Heart left ventricle (tissue), 16 donors: Measurements from ENCODE around the gene RTEL1. TPM values are rescaled to one million over a fixed set of nuclear protein-coding genes. Genes with fewer than 3 reads are reported as not detected.

Experiments used
- ATAC-seq, 4 donors: fragments of 200-7000 bp; cut with Tn5 transposase; one replicate each; pipeline ENCODE4 v1.9.1; 2020 to 2022; ENCODE audit warnings: moderate library complexity in 4 of 4, mild to moderate bottlenecking in 3 of 4, moderate number of reproducible peaks in 1 of 4
- DNase-seq, 5 donors: peaks; one replicate each; pipeline ENCODE4 v3.0.0-alpha.2; 2020
- H3K27ac ChIP-seq, 12 donors: fragments of 200-600 bp; sonication (generic) in 4 of 12; one replicate each; pipeline versions ENCODE4 v1.5.0 to v1.8.0; 2016 to 2022; ENCODE audit warnings: mild to moderate bottlenecking in 2 of 12
- H3K27me3 ChIP-seq, 9 donors: fragments of 200-600 bp; sonication (generic) in 2 of 9; one replicate each; pipeline versions ENCODE4 v1.5.1 to v1.8.0; 2016 to 2022; ENCODE audit warnings: mild to moderate bottlenecking in 3 of 9
- H3K36me3 ChIP-seq, 9 donors: fragments of 200-600 bp; sonication (generic) in 2 of 9; one replicate each; pipeline versions ENCODE4 v1.5.0 to v1.8.0; 2018 to 2022; ENCODE audit warnings: mild to moderate bottlenecking in 2 of 9
- H3K4me1 ChIP-seq, 12 donors: fragments of 200-600 bp; sonication (generic) in 4 of 12; one replicate each; pipeline versions ENCODE4 v1.5.0 to v1.8.0; 2016 to 2022; ENCODE audit warnings: mild to moderate bottlenecking in 3 of 12
- H3K4me3 ChIP-seq, 12 donors: fragments of 200-600 bp; sonication (generic) in 4 of 12; one replicate each; pipeline versions ENCODE4 v1.5.0 to v1.8.0; 2017 to 2022; ENCODE audit warnings: mild to moderate bottlenecking in 9 of 12, moderate library complexity in 4 of 12
- H3K9me3 ChIP-seq, 12 donors: fragments of 200-600 bp; sonication (generic) in 4 of 12; one replicate each; pipeline versions ENCODE4 v1.5.0 to v1.8.0; 2016 to 2022; ENCODE audit warnings: mild to moderate bottlenecking in 1 of 12
- CTCF ChIP-seq, 12 donors: fragments of 200-600 bp; sonication (generic) in 4 of 12; IDR thresholded peaks; one replicate each; pipeline versions ENCODE4 v1.5.0 to v1.8.0; 2018 to 2022; ENCODE audit warnings: antibody characterized with exemption in 12 of 12, mild to moderate bottlenecking in 5 of 12
- POLR2A ChIP-seq, 2 donors: fragments of 450-650 bp; IDR thresholded peaks; one replicate each; pipeline ENCODE4 v1.6.1; 2017; ENCODE audit warnings: antibody characterized with exemption in 2 of 2, mild to moderate bottlenecking in 2 of 2, moderate library complexity in 2 of 2
- WGBS, 4 donors: extraction: QIAGEN DNeasy Blood & Tissue Kit in 2 of 4; methylation state at CpG; one replicate each; pipeline versions ENCODE4 v1.1.5 to v1.1.7; 2013 to 2018; 5-methylcytosine and 5-hydroxymethylcytosine counted together
- intact Hi-C, 10 donors: fragments of 100-400 bp; cut with DNase I; formaldehyde crosslinking; loops; one replicate each; pipeline versions ENCODE4 v1.11.1 to v1.14.2; 2022
- polyA plus RNA-seq, 2 donors: library from polyadenylated mRNA; stranded (reverse); fragments of 200-250 nt; gene quantifications; one replicate each; pipeline ENCODE4 v1.2.3, GENCODE V29; 2013
- total RNA-seq, 9 donors: library from RNA; depleted of rRNA in 2 of 9; stranded (reverse); fragments of >200 nt in 2 of 9; fragmentation: NEBNext Ultra II Directional in 3 of 9; extraction: Animal tissue kit (Norgen Biotek cat#: 25700) in 3 of 9; gene quantifications; one replicate each; pipeline versions ENCODE4 v1.1.0 to v1.2.4, GENCODE V29; 2016 to 2023
- donor health status: ischemic (EF 13 %, LVEDD 7.1; RV severe dilation, severe dysfunction).
- donor health status: healthy with polysubstance abuse.
- donor health status: DM: no; HTN: yes; CAD: no.
- donor health status: DM: no; HTN: no; CAD: no.
- donor health status: ischemic (EF 25% LVEDD 6.9; RV normal size, moderate dysfunction).
- donor health status: ischemic (EF 25% LVEDD 5.7; RV mildly dilated, moderate dysfunction).
- donor health status: healthy.
- donor health status: DM: yes; HTN: yes; CAD: no.
- donor health status: ischemic (EF 35%, LVEDD 5.7; RV mildly dilated, moderate dysfunction).
- donor health status: nonischemic (EF 11% LVEDD 7.7; RV severe dilation, severe dysfunction).
- donor health status: DM: yes; HTN: yes; CAD: no.
- donor health status: PGD.
- donor health status: ischemic (EF 29% LVEDD 5.4; RV normal size, mild dysfunction).
- donor health status: nonischemic (EF 23%, LVEDD 6.1; RV moderate dilation, normal function).

RTEL1 gene
- total and polyA plus RNA-seq, 11 donors, result 3.0 to 17.8 (median 9.6) TPM

DNA sequence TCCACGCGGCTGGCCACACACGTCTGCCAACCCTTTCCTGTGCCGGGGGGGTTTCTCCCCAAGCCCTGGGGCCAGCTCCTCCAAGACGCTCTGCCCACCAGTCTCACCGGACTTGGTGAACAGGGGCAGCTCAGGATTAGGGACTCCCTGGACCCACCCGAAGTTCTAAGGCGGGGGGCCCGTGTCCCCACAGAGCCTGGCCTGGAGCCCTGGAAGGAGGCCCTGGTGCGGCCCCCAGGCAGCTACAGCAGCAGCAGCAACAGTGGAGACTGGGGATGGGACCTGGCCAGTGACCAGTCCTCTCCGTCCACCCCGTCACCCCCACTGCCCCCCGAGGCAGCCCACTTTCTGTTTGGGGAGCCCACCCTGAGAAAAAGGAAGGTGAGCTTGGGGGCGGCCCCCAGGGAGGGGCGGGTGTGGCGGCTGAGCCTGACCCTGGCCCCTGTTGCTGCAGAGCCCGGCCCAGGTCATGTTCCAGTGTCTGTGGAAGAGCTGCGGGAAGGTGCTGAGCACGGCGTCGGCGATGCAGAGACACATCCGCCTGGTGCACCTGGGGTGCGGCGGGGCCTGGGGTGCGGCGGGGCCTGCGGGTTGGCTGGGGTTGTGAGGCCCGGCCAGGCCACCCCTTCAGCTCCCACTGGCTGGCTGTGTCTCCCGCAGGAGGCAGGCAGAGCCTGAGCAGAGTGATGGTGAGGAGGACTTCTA, 83.7 kb downstream of the RTEL1 start:
- no peak for TF ChIP-seq CTCF (IDR thresholded peaks at IDR 0.05)
- no peak for TF ChIP-seq POLR2A (IDR thresholded peaks at IDR 0.05)
- intact Hi-C loops, result loop anchor here in 1 of 10 donors (5.0 kb wide), 1 partner anchor 85 kb away; no protein-coding TSS in a partner anchor
- H3K27me3 ChIP-seq, result no peaks in the 10 kb centered on the region
- WGBS, 4 donors, result 79 to 83% (median 80%) methylated on average over 15 to 30 of the region's 30 CpGs
- DNase-seq (peak in 1 of 5 donors; percentile 65), ATAC-seq (no peak)
- peak overlapping the region in 10 of 12 donors; percentile 51 to 81 (median 68) for H3K4me3 ChIP-seq
- peak overlapping the region in 11 of 12 donors; percentile 88 to 99 (median 94) for H3K27ac ChIP-seq
- peaks cover 0 to 54% (median 45%) of the 10 kb centered on the region in 9 donors for H3K36me3 ChIP-seq
- H3K4me1 ChIP-seq, result peaks cover 9 to 46% (median 35%) of the 10 kb centered on the region in 12 donors
- no peaks in the 10 kb centered on the region for H3K9me3 ChIP-seq

DNA sequence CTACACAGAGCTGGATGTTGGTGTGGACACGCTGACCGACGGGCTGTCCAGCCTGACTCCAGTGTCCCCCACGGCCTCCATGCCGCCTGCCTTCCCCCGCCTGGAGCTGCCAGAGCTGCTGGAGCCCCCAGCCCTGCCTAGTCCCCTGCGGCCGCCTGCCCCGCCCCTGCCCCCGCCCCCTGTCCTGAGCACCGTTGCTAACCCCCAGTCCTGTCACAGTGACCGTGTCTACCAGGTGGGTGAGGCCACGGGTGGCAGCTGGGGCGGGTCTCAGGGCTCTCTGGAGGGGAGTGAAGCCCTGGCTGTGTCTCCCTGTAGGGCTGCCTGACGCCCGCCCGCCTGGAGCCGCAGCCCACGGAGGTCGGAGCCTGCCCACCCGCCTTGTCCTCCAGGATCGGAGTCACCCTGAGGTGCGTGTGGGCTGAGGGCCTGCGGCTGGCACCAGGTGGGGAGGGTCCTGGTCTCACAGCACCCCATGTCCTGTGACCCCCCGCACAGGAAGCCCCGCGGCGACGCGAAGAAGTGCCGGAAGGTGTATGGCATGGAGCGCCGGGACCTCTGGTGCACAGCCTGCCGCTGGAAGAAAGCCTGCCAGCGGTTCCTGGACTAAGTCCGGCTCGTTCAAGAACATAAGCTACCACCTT, 84.4 kb downstream of the RTEL1 start:
- Histone ChIP-seq H3K27me3 (no peaks in the 10 kb centered on the region), H3K27ac (peak overlapping the region in 3 of 12 donors; percentile 1 to 94 (median 92)), H3K9me3 (no peaks in the 10 kb centered on the region), H3K4me1 (peaks cover 8 to 42% (median 31%) of the 10 kb centered on the region in 12 donors), H3K4me3 (no peak overlapping the region), H3K36me3 (peaks cover 0 to 54% (median 45%) of the 10 kb centered on the region in 9 donors)
- intact Hi-C loops, result loop anchor here in 1 of 10 donors (5.0 kb wide), 1 partner anchor 85 kb away; no protein-coding TSS in a partner anchor
- DNase-seq, result peak in 1 of 5 donors; percentile 52
- ATAC-seq, result no peak
- TF ChIP-seq CTCF (IDR thresholded peaks at IDR 0.05) (no peak), POLR2A (IDR thresholded peaks at IDR 0.05) (no peak)
- WGBS, 4 donors, result 82 to 86% (median 84%) methylated on average over 19 to 37 of the region's 37 CpGs

GRCh38 chr20:63743210-63743970, 85.3 kb downstream of the RTEL1 start:
- Histone ChIP-seq H3K36me3 (peaks cover 0 to 61% (median 45%) of the 10 kb centered on the region in 9 donors), H3K27ac (no peak overlapping the region), H3K9me3 (no peaks in the 10 kb centered on the region), H3K27me3 (no peaks in the 10 kb centered on the region), H3K4me1 (peaks cover 5 to 38% (median 22%) of the 10 kb centered on the region in 12 donors), H3K4me3 (no peak overlapping the region)
- intact Hi-C loops, result loop anchor here in 1 of 10 donors (5.0 kb wide), 1 partner anchor 84 kb away; no protein-coding TSS in a partner anchor
- WGBS, 4 donors, result 86 to 88% (median 88%) methylated on average over 30 to 31 of the region's 31 CpGs
- DNase-seq, result peak in 1 of 5 donors; percentile 56
- no peak for TF ChIP-seq POLR2A (IDR thresholded peaks at IDR 0.05)
- no peak for TF ChIP-seq CTCF (IDR thresholded peaks at IDR 0.05)
- no peak for ATAC-seq
